OCI-LY3 (cell line): ENCODE results near the gene DCAF4.

Source experiments
- CTCF ChIP-seq: fragments of 200-600, 300-600 bp; sonication (generic); IDR thresholded peaks from 2 replicates; pipeline ENCODE4 v1.5.1; 2014; ENCODE audit warnings: antibody characterized with exemption, low read length, low read depth
- EZH2phosphoT487 ChIP-seq: fragments of 200-600 bp; shearing (Covaris generic); IDR thresholded peaks from 2 replicates; pipeline ENCODE4 v1.6.1; 2018; ENCODE audit warnings: antibody characterized with exemption, mixed run types, low read depth

- TF ChIP-seq CTCF (no peak), EZH2phosphoT487 (no peak)
Observed at GRCh38 chr14:72970824-72971434, 44.7 kb downstream of the DCAF4 start.
